ENCODE measurements around the gene FARP1. TPM values are rescaled to one million over a fixed set of nuclear protein-coding genes. Genes with fewer than 3 reads are reported as not detected.

FARP1 gene
- polyA plus RNA-seq, 1 of the 3 experiments (the other 2 are of a cell fraction), result 12.0 TPM

DNA sequence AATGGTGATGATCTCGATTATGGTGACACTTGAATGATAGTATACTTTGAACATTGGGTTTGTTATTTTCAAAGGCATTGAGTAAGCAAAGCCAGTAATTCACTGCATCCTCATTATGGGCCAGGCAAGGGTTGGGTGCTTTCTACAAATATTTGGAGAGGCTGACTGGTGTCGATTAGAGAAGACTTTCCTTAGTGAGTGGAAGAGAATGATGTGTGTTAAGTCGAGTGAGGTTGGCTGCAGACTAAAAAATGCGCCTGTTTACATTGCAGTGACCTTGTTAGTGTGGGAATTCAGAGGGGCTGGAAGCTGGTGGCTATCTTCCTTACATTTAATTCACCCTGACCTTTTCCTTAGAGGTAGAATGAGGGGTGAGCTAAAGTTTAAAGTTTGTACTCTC lies 56.6 kb downstream of the FARP1 start:
- no peak overlapping the region for H3K4me2 ChIP-seq
- H4K20me1 ChIP-seq (ENCODE audit: insufficient read depth), result no peaks in the 10 kb centered on the region
- no peaks in the 10 kb centered on the region; a peak in 1 of 4 replicates for H3K4me1 ChIP-seq (ENCODE audit: control insufficient read depth in 1 of 2, insufficient read depth in 2 of 2, low read depth in 1 of 2, low read length in 1 of 2)
- POLR2A ChIA-PET, result no interaction called here
- no peaks in the 10 kb centered on the region for H3K9me2 ChIP-seq
- no peak overlapping the region for H2AFZ ChIP-seq (ENCODE audit: low read depth)
- no peaks in the 10 kb centered on the region for H3K27me3 ChIP-seq (ENCODE audit: insufficient read depth)
- TF ChIP-seq, protein P1, sequence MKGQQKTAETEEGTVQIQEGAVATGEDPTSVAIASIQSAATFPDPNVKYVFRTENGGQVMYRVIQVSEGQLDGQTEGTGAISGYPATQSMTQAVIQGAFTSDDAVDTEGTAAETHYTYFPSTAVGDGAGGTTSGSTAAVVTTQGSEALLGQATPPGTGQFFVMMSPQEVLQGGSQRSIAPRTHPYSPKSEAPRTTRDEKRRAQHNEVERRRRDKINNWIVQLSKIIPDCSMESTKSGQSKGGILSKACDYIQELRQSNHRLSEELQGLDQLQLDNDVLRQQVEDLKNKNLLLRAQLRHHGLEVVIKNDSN (IDR thresholded peaks at IDR 0.05; ENCODE audit: borderline replicate concordance, low read depth), result no peak
- TF ChIP-seq NRF1 (IDR thresholded peaks at IDR 0.05; ENCODE audit: low read depth, low read length) (no peak), FOXJ3 (CRISPR knock-in tag; IDR thresholded peaks at IDR 0.05) (no peak)
- H3K36me3 ChIP-seq (replicated peaks in 1 of 2; ENCODE audit: control insufficient read depth in 1 of 2, insufficient read depth in 2 of 2, low read length in 1 of 2), result peaks cover 0 to 5% of the 10 kb centered on the region in 2 experiments
- no peak overlapping the region for H3K27ac ChIP-seq (ENCODE audit: low read depth in 2 of 2, low read length in 1 of 2)
- WGBS (ENCODE audit: low lambda C conversion rate), result 80% methylated on average over 4 of the region's 4 CpGs
- no peak for DNase-seq
- no peaks in the 10 kb centered on the region for H3F3A ChIP-seq (replicated peaks; ENCODE audit: insufficient read depth)
- H3K9me3 ChIP-seq, result no peaks in the 10 kb centered on the region
- H3K9ac ChIP-seq, result no peak overlapping the region
- H3K4me3 ChIP-seq (ENCODE audit: low read depth in 2 of 2, low read length in 1 of 2), result no peak overlapping the region
- peaks cover 47% of the 10 kb centered on the region for H3K79me2 ChIP-seq (ENCODE audit: insufficient read depth)
- CTCF ChIA-PET, result no interaction called here

DNA sequence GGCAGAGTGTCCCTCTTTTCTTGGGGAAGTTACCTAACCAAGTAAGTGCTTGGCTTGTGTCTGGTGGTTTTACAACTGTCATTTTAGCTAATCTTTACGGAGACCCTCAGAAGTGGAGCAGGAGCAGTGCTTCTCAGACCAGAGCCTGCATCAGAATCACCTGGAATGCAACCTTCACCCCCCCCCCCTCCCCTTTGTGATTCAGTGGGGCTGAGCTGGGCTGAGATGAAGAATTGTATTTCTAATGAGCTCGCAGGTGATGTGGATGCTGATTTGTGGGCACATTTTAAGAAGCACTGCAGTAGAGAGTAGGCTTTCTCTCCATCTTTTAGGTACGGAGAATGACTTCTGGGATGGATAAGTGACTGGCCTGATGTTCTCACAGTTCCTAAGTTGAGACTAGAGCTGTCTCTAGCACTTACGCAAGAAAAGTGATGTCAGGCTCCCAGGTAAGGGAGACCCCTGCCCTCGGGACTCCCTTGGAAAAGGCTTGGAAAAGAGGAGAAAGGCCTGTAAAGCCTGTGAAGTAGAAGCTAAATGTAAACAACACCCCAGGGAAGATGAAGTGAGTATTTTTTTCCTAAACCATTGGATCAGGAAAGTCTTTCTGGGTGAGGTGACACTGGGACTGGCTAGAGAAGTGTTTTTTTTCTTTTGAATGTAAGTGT lies 57.5 kb downstream of the FARP1 start:
- no peak overlapping the region for H3K4me3 ChIP-seq (ENCODE audit: low read depth in 2 of 2, low read length in 1 of 2)
- no peaks in the 10 kb centered on the region for H4K20me1 ChIP-seq (ENCODE audit: insufficient read depth)
- ChIA-PET CTCF (no interaction called here), POLR2A (no interaction called here)
- no peaks in the 10 kb centered on the region for H3K27me3 ChIP-seq (ENCODE audit: insufficient read depth)
- peaks cover 0 to 5% of the 10 kb centered on the region in 2 experiments for H3K36me3 ChIP-seq (replicated peaks in 1 of 2; ENCODE audit: control insufficient read depth in 1 of 2, insufficient read depth in 2 of 2, low read length in 1 of 2)
- no peak overlapping the region for H2AFZ ChIP-seq (ENCODE audit: low read depth)
- H3K4me1 ChIP-seq (ENCODE audit: control insufficient read depth in 1 of 2, insufficient read depth in 2 of 2, low read depth in 1 of 2, low read length in 1 of 2), result no peaks in the 10 kb centered on the region; a peak in 1 of 4 replicates
- no peak overlapping the region for H3K4me2 ChIP-seq
- H3F3A ChIP-seq (replicated peaks; ENCODE audit: insufficient read depth), result no peaks in the 10 kb centered on the region
- no peak overlapping the region for H3K9ac ChIP-seq
- TF ChIP-seq, protein P2, sequence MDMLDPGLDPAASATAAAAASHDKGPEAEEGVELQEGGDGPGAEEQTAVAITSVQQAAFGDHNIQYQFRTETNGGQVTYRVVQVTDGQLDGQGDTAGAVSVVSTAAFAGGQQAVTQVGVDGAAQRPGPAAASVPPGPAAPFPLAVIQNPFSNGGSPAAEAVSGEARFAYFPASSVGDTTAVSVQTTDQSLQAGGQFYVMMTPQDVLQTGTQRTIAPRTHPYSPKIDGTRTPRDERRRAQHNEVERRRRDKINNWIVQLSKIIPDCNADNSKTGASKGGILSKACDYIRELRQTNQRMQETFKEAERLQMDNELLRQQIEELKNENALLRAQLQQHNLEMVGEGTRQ (IDR thresholded peaks at IDR 0.05; ENCODE audit: borderline replicate concordance, low read depth, low read length), result no peak
- H3K27ac ChIP-seq (ENCODE audit: low read depth in 2 of 2, low read length in 1 of 2), result no peak overlapping the region
- H3K79me2 ChIP-seq (ENCODE audit: insufficient read depth), result peaks cover 52% of the 10 kb centered on the region
- DNase-seq, result no peak
- 98% methylated on average over 5 of the region's 5 CpGs for WGBS (ENCODE audit: low lambda C conversion rate)
- H3K9me3 ChIP-seq, result no peaks in the 10 kb centered on the region; the same call in 1 of the 2 replicates
- H3K9me2 ChIP-seq, result no peaks in the 10 kb centered on the region

DNA sequence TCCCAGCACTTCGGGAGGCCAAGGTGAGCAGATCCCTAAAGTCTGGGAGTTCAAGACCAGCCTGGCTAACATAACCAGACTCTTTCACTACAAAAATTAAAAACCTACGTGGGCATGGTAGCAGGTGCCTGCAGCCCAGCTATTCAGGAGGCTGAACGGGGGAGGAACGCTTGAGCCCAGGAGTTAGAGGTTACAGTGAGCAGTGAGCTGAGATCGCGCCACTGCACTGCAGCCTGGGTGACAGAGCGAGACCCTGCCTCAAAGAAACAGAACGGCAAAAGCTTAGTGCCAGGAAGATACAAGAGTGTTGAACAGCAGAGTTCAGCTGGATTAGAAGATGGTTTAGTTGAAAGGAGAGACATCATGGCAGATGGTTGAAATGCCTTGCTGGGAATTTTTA lies 58.3 kb downstream of the FARP1 start:
- Histone ChIP-seq H2AFZ (ENCODE audit: low read depth) (no peak overlapping the region), H3K4me1 (ENCODE audit: control insufficient read depth in 1 of 2, insufficient read depth in 2 of 2, low read depth in 1 of 2, low read length in 1 of 2) (no peaks in the 10 kb centered on the region; a peak in 1 of 4 replicates), H3F3A (replicated peaks; ENCODE audit: insufficient read depth) (peaks cover under 1% of the 10 kb centered on the region), H3K36me3 (replicated peaks in 1 of 2; ENCODE audit: control insufficient read depth in 1 of 2, insufficient read depth in 2 of 2, low read length in 1 of 2) (peaks cover 0 to 10% of the 10 kb centered on the region in 2 experiments), H3K27me3 (ENCODE audit: insufficient read depth) (no peaks in the 10 kb centered on the region), H3K9me2 (no peaks in the 10 kb centered on the region), H3K79me2 (ENCODE audit: insufficient read depth) (peaks cover 54% of the 10 kb centered on the region), H3K9me3 (peaks cover 5% of the 10 kb centered on the region), H3K4me3 (ENCODE audit: low read depth in 2 of 2, low read length in 1 of 2) (no peak overlapping the region), H3K4me2 (no peak overlapping the region), H3K27ac (ENCODE audit: low read depth in 2 of 2, low read length in 1 of 2) (no peak overlapping the region), H3K9ac (no peak overlapping the region), H4K20me1 (ENCODE audit: insufficient read depth) (no peaks in the 10 kb centered on the region)
- WGBS (ENCODE audit: low lambda C conversion rate), result 90% methylated on average over 8 of the region's 8 CpGs
- CTCF ChIA-PET, result no interaction called here
- TF ChIP-seq RAD21 (IDR thresholded peaks at IDR 0.05; ENCODE audit: low read length) (no peak), MEF2A (IDR thresholded peaks at IDR 0.05; ENCODE audit: borderline replicate concordance, low read depth) (no peak), POLR2AphosphoS5 (IDR thresholded peaks at IDR 0.05; ENCODE audit: low read depth, low read length) (no peak), RCOR1 (IDR thresholded peaks at IDR 0.05; ENCODE audit: low read length) (no peak), ELF1 (IDR thresholded peaks at IDR 0.05) (no peak), FOXM1 (IDR thresholded peaks at IDR 0.05; ENCODE audit: low read depth) (no peak), GABPA (IDR thresholded peaks at IDR 0.05; ENCODE audit: low read depth) (no peak), FOXJ3 (CRISPR knock-in tag; IDR thresholded peaks at IDR 0.05) (no peak), FOSL2 (IDR thresholded peaks at IDR 0.05; ENCODE audit: borderline replicate concordance, low read depth) (no peak)
- TF ChIP-seq, protein P3, sequence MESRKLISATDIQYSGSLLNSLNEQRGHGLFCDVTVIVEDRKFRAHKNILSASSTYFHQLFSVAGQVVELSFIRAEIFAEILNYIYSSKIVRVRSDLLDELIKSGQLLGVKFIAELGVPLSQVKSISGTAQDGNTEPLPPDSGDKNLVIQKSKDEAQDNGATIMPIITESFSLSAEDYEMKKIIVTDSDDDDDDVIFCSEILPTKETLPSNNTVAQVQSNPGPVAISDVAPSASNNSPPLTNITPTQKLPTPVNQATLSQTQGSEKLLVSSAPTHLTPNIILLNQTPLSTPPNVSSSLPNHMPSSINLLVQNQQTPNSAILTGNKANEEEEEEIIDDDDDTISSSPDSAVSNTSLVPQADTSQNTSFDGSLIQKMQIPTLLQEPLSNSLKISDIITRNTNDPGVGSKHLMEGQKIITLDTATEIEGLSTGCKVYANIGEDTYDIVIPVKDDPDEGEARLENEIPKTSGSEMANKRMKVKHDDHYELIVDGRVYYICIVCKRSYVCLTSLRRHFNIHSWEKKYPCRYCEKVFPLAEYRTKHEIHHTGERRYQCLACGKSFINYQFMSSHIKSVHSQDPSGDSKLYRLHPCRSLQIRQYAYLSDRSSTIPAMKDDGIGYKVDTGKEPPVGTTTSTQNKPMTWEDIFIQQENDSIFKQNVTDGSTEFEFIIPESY (IDR thresholded peaks at IDR 0.05; ENCODE audit: borderline replicate concordance, low read depth), result no peak
- TF ChIP-seq, protein P4, sequence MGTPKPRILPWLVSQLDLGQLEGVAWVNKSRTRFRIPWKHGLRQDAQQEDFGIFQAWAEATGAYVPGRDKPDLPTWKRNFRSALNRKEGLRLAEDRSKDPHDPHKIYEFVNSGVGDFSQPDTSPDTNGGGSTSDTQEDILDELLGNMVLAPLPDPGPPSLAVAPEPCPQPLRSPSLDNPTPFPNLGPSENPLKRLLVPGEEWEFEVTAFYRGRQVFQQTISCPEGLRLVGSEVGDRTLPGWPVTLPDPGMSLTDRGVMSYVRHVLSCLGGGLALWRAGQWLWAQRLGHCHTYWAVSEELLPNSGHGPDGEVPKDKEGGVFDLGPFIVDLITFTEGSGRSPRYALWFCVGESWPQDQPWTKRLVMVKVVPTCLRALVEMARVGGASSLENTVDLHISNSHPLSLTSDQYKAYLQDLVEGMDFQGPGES (IDR thresholded peaks at IDR 0.05; ENCODE audit: low read depth, low read length), result no peak
- TF ChIP-seq, protein P2 (IDR thresholded peaks at IDR 0.05; ENCODE audit: borderline replicate concordance, low read depth, low read length), result no peak
- POLR2A ChIA-PET, result no interaction called here
- no peak for DNase-seq
